IMR-90 (cell line): ENCODE results near the gene PRR23B.

Experiments used
- CTCF ChIP-seq: conservative IDR thresholded peaks from 2 replicates; pipeline ENCODE4 v1.5.1; 2012; ENCODE audit warnings: mild to moderate bottlenecking, low read depth, low read length, improper control_type of control experiment
- MXI1 ChIP-seq: IDR thresholded peaks from 2 replicates; pipeline ENCODE4 v1.6.1; 2012; ENCODE audit warnings: low read depth, mild to moderate bottlenecking, low read length, moderate library complexity, borderline replicate concordance
- POLR2A ChIP-seq: IDR thresholded peaks from 2 replicates; pipeline ENCODE4 v1.6.1; 2012; ENCODE audit warnings: mild to moderate bottlenecking, low read depth, low read length

GRCh38 chr3:139020868-139021234, at the start of gene PRR23B:
- TF ChIP-seq CTCF (no peak), MXI1 (no peak), POLR2A (no peak)
